GM21515 (cell line): ENCODE measurements around the gene MLLT10.
"Not testable (repeated sequence)": the region's sequence is repeated elsewhere in the genome, so short reads cannot be mapped to it uniquely, and the experiment has no call there.

Experiments used
- ATAC-seq: cut with Tn5 transposase; IDR thresholded peaks from one replicate; pipeline ENCODE4 v1.9.1; 2021; ENCODE audit not compliant: unreplicated experiment

MLLT10 gene

DNA sequence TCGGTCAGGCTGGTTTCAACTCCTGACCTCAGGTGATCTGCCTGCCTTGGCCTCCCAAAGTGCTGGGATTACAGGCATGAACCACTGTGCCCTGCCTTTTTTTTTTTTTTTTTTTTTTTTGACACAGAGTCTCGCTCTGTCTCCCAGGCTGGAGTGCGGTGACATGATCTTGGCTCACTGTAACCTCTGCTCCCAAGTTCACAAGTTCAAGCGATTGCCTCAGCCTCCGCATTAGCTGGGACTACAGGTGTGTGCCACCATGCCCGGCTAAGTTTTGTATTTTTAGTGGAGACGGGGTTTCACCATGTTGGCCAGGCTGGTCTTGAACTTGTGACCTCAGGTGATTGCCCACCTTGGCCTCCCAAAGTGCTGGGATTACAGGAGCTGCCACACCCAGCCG is 94.6 kb downstream of the MLLT10 start:
- ATAC-seq: not testable (repeated sequence)

DNA sequence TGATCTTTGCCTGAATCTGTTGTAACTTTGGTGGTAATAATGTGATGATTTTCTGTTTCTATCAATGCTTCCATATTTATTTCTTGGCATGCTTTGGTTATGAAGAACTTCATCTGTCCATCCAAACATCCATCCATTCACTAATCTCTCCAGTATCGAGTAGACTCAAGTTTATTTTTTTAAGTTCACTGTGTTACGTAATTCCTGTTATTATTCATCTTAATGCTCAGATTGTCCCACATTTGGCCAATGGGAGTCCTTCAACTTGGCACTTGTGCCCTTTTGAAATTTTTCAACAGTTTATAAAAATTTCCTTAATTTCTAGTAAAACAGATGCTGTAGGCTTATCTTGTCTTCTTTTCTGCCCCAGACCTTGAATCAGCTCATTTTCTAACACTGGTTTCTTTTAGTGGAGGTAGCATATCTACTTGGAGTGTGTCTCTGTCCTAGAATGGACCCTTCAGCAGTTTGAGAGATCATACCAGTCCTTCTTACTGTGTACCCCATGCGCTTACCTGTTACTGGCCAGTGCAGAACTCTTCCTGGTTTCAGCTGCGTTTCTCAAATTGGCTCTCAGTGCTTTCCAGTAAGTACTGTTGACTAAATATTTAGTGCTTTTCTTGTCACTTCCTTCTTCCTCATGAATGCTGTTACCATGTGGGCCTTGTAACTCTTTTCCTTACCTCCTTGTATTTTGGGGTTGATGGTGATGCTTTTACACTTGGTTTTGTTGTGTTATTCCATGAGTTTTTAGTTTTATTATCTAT is 100.8 kb downstream of the MLLT10 start:
- no peak for ATAC-seq

DNA sequence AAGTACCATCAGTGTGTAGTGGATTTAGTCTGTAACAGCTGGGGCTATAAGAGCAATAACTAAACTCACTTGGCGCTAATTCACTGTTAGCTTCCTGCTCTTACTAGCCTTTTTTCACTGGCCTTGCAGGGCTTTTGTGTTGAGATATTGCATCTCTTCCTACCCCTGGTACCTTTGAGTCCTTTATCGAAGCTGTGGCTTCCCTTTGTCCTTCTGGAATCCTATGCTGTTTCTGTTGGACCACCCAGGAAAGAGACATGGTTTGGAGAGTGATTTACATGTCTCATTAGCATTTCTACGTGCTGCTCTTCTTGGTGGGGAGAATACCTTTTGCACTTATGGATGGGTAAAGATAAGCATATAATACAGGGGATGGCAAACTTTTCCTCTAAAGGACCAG is 103.8 kb downstream of the MLLT10 start:
- no peak for ATAC-seq

DNA sequence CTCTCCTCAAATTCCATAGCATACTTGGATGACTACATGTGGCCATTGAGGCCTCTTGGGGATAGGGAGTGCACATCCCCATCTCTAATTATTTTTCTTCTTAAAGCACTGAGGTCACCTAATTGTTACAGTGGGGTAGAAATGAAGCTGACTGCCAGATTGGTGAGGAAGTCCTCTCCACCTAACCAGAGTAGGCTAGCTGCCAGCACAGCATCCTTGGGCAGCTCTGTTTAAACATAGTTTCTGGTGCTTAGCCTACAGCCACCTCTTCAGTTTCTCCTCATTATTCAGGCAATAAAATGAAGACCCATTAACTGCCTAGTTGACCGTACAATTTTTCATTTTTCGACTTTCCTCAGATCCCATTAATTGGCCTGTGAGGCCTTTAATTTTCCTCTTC is 104.6 kb downstream of the MLLT10 start:
- ATAC-seq: no peak

DNA sequence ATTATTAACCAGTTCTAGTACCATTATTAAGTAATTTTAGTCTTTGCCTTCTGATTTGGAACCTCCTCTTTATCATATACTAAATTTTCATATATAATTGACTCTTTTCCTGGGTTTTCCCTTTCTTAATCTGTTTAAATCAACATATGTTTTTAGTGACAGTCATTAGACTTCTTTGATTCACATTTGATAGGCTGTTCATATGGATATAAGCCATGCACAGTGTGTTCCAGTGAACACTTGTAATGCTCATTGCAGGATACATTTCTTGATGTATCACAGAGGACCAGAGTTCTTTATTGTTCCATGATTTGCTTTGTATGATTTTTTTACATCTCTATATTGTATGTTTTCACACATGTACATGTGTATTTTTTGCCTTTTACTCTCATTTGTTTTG is 114.0 kb downstream of the MLLT10 start:
- no peak for ATAC-seq

DNA sequence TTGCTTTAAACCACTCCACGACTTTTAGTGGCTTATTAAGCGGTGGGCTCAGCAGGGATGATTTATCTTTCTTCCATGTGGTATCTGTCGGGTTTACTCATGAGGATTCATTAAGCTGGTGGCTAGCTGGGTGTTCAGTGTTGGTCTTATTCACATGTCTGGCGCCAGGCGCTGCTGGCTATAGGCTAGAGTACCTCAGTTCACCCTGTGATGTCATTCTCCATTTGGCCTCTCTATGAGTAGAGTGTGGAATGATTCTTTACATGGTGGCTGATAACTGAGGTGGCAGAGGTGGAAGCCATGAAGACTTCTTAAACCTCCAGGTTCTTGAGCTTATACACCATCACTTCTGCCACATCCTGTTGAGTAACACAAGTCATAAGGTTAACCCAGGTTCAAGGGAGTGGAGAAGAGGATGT is 115.4 kb downstream of the MLLT10 start:
- no peak for ATAC-seq

DNA sequence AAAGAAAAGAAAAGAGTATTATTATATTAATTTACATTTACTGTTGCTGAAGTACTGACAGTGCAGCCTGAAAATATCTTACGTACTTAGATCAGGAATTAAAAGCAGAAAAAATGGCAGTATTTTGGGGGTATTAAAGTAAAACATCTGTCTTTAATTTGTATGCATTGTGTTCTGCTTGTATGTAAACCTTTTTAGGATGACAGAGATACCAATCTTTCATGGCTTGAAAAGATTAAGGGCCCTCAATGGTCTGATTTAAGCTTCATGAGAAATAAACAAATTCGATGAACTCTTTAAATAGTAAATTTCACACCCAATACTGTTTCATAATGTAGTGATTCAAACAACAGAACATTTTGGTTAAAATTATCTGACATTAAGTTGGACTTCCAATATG is 116.3 kb downstream of the MLLT10 start:
- ATAC-seq: no peak

DNA sequence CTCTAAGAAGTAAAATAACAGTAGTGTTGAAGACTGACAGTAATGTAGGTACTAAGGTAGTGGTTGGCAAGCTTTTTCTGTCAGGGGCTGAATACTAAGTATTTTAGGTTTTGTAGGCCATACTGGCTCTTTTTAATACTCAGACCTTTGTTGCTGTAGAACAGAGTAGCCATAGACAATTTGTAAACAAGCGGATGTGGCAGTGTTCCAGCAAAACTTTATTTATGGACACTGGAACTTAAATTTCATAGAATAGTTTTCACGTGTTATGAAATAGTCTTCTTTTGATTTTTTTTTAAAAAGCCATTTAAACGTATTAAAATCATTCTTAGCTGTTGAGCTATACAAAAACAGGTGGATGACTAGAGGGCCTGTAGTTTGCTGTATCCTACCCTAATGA is 121.2 kb downstream of the MLLT10 start:
- ATAC-seq: no peak

DNA sequence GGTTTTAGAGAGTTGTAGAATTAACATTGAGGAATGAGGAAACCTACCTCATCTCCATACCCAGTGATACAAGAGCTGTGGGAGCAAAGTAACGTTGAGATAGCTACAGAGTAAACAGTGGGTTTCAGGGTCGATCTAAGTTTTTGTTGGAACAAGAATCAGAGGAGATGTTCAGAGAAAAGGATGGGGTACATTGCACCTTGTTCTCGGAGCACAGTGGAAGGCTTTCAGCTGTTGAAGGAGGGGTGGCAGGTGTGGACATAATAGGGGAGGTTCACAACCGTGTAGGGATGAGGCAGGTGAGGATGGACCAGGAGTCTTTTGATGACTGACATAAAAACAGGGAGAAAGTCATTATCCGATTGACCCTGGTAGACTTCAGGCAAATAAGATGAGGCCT is 121.7 kb downstream of the MLLT10 start:
- ATAC-seq: no peak

DNA sequence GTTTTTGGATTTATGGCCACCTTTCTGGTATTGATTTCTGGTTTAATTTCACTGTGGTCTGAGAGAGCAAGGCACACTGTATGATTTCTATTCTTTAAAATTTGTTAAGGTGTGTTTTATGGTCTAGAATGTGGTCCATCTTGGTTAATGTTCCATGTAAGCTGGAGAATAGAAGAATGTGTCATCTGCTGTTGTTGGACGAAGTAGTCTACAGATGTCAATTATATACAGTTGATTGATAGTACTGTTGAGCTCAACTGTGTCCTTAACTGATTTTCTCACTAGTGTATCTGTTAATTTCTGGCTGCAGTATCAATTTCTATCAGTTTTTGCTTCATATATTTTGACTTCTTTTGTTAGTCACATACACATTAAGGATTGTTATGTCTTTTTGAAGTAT is 127.1 kb downstream of the MLLT10 start:
- ATAC-seq: no peak

DNA sequence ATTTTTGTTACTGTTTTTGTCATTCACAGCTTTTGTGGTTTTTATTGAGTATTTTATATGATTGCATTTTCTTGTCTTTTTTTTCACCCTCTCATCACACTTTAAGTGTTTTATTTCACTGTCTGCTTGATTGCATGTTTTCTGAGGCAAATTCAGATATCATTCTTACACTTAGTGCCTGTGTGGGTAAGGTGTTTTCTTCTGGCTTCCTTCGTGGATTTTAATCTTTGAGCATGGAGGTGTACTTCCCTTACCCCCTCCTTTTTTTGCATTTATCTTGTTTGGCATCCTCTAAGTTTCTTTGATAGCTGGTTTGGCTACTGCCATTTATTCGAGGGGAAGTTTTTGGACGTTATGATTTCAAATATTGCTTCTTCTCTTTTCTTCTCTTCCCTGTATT is 127.9 kb downstream of the MLLT10 start:
- ATAC-seq: no peak

DNA sequence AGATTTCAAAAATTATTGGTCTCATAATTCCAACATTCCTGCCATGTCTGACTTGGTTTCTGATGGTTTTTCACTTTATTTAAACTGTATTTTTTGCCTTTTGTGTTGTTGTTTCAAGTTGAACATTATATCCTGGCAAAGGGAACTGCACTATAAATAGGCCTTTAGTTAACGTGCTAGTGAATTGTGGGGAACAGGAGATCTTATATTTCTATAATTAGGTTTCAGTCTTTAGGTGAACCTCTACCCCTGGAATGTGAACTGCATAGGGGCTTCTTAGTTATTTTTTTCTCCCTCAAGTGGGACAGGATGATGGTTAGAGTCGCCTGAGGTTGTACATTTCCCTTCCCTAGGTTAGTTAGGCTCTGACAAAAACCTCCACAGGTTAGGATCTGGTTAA is 128.6 kb downstream of the MLLT10 start:
- no peak for ATAC-seq

DNA sequence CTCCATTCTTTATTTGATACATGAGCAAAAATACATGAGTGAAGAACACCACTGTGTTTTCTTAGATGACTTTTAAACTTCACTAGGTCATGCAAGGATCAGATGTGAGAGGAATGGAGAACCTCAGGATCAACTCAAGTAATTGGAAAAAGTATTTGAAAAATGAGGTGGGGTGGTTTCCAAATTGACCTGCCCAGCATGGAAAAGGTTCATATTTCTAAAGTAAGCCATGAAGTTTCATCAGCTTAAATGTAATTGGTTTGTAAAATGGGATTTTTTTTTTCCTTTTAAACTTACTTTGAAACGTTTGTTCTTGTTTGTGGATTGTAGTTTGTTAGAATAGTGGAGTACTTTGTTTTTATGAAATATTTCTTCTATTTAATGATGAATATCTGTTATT is 134.8 kb downstream of the MLLT10 start:
- no peak for ATAC-seq

DNA sequence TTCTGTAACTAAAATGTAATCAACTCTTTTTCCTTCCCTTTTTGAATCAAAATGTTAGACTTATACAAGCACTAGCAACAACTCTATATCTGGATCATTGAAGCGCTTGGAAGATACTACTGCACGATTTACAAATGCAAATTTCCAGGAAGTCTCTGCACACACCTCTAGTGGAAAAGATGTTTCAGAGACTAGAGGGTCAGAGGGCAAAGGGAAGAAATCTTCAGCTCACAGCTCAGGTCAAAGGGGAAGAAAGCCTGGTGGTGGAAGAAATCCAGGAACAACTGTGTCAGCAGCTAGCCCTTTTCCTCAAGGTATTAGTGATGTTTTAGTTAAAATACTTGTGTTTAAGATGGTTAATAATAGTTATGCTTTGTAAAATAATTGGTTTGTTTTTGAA is 136.4 kb downstream of the MLLT10 start:
- ATAC-seq: no peak

DNA sequence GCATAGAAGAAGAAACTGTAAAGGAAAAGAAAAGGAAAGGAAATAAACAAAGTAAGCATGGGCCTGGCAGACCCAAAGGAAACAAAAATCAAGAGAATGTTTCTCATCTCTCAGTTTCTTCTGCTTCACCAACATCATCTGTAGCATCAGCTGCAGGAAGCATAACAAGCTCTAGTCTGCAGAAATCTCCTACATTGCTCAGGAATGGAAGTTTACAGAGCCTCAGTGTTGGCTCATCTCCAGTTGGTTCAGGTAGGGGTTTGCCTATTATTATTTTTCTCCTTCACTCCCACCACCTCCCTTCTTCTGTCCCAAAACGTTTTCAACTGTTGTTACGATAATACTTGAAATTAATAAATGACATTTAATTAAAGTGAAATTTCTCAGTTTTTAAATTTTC is 139.6 kb downstream of the MLLT10 start:
- ATAC-seq: no peak

DNA sequence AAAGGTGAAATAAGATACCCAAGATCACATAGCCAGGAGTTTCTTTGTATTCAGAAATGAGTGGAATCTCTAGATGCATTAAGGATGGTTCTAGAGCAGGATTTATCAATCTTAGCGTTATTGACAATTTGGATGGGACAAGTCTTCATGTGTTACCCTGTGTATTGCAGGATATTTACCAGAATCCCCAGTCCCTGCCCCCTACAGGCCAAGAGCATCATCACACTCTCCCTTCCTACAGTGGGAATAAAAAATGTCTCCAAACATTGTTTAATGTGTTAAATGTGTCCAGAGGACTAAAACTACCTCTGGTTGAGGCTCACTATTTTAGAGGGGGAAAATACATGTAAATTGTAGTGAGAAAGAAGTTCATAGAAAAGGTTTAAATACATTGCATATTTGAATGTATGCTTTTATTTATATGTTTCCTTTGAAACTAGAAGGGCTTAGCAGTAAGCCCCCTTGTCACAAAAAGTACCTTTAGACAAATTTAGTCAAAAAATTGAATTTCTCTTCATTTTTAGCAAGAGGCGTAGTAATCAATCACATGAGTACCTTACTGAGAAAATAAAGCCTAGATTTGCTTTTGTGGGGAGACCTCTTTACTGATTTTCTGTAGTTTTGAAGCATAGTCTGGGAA is 141.2 kb downstream of the MLLT10 start:
- ATAC-seq: no peak

DNA sequence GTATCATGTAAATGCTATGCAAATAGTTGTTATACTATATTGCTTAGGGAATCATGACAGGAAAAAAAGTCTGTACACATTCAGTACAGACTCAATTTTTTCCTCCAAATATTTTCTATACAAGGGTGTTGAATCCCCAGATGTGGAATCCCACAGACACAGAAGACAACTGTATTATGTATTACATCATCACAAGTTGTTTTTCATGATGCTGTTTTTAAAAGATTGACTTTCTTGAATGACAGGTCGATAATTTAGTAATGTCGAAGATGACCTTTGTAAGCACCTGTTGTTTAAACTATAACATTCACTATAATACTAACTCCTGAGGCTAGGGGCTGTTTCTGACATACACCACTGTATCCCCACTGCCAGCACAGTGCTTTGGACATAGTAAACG is 143.5 kb downstream of the MLLT10 start:
- ATAC-seq: no peak

DNA sequence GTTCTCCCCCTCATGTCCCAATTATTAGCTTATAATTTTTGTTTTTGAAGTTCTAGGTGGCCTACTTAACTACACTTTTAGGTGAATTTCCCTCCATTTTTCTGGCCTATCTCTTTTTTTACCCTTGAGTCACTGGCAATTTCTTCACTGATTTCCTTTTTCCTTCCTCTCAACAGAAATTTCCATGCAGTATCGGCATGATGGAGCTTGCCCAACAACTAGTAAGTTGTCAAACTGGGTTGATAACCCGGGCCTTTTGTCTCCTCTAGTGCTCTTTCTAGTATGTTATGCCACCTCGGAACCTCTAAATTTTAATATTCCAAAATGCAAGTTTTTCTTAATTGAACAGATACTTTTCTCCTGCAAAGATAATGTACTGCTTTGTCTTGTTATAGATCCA is 147.1 kb downstream of the MLLT10 start:
- no peak for ATAC-seq

DNA sequence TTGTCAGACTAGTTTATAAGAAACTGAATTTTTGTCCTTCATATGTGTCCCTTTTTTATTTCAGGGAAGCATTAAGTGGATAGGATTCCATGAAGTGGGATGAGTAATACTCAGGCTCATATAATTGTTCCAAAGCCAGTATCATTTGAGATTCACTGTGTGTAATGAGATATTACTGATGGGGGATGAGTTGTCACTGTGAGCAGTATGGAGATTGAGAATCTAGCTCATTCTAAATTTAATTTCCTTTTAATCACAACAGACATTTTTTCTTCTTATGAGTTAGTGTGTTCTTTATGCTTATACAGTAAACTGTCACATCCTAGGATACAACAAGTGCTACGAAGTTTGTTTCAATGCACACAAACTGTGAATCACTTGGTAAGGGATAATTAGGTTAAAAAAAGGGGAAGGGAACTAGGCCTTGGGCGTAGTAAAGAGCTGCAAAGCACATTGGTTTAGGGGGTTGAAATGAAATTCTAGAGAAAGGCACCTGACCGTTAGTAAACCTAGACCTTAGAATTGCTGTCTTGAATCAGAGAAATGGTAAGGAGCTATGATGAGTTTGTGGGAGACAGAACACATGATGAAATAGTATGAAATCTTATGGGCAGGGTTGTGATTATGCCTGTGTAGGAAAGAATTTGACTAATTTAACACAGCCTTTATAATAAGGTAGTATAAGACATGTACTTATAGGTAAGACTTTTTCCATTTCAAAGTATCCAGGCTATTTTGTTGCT is 153.4 kb downstream of the MLLT10 start:
- ATAC-seq: no peak

DNA sequence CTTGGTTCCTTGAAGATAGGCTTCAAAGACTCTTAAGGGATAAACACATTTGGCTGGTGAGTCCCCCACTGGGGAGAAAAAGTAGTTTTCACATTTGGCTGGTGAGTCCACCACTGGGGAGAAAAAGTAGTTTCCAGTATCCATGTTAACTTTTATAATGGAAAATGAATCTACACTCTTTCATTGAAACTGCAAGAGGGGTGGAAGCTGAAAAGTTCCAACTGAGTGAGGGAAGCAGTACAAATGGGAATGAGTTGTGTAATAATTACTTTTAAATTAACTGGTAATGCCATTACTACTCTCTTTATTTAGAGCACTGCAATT is 153.9 kb downstream of the MLLT10 start:
- no peak for ATAC-seq

DNA sequence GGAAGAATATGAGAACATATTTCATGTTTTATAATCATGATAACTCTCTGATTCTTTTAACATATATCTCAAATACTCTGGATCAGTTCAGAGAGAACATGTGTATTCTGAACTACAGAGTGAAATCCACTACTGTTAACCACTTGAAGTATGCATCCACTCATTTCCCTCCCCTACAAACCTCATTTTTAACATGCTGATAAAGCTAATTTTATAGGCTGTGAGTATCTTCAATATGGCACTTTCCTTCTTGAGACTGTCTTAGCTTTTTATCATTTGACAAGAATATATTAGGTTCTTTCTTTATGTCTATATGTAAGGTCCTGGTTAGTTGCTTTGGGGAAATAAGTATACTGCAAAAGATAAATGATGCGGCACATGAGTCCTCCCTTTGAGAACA is 154.8 kb downstream of the MLLT10 start:
- no peak for ATAC-seq

DNA sequence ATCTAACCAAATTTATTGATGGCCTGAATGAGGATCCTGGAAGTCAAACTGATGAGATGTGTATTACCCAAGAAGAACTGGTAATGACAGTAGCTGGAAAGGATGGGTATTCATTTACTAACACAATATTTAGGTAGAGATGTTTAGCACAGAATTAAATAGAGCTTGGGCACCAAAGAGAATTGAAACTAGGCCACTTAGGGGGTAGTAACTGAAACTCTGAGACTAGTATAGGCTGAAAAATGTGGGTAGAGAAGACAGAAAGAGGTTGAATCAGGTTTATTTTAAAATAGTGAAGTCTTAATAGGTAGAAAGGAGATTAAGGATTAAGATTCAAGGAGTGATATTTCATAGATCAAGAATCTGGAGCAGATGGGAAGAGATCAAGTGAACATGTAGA is 155.8 kb downstream of the MLLT10 start:
- no peak for ATAC-seq
